GM23248 (cell line): ENCODE data around the gene ADAM12.

ENCODE experiments used
- EZH2 ChIP-seq: fragments of 200-600 bp; sonication (generic); IDR thresholded peaks from 2 replicates; pipeline ENCODE4 v1.6.1; 2018; ENCODE audit warnings: antibody characterized with exemption, mild to moderate bottlenecking; ENCODE audit not compliant: insufficient read depth, poor library complexity, severe bottlenecking
- EZH2phosphoT487 ChIP-seq: fragments of 200-600 bp; sonication (generic); IDR thresholded peaks from 2 replicates; pipeline ENCODE4 v1.6.1; 2018; ENCODE audit warnings: antibody characterized with exemption, moderate library complexity, mild to moderate bottlenecking, low read depth; ENCODE audit not compliant: insufficient read depth

- TF ChIP-seq EZH2 (no peak), EZH2phosphoT487 (no peak)
Observed at GRCh38 chr10:126397156-126397555, 8.9 kb upstream of the ADAM12 start.
